ENCODE measurements around the gene SFXN5. TPM values are rescaled to one million over a fixed set of nuclear protein-coding genes. Genes with fewer than 3 reads are reported as not detected.

Gene SFXN5
- total and polyA plus RNA-seq, 2 of the 4 experiments (the other 2 are of a cell fraction), result 8.6 to 17.0 TPM

DNA sequence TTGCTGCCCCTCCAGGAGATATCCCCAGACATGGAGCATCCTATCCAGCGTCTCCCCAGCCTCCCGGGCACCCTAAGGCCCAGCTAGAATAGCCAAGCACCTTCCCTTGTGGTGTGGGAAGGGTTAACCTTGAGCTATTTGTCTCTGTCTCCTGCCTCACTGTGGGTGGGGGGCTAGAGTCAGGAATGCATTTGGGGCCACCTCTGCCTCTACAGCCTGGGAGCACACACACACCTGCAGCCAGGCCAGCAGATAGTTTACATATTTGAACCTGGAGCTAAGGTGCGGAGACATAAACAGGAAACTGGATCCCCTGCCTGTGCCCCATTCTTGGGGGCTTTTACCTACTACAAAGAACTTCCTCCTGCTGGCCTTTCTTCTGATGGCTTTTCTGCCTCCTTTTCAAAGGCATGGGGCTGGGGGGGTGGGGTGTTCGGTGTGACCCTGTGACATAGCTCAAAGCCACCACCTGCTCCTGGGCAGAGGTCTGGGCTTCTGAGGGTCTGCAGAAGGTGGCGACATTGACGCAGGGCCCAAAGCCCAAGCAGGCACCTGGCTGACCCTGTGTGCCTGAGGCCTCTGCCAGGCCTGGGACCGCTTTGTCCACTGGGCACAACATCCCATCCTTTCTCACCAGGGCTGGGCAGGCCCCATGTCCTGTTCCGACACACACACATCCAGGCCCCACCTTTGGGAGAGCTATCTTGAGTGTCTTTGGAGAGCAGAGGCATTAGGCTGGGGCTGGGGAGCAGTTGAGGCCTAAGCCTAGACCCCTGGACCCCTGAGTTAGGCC is 120.0 kb downstream of the SFXN5 start:
- ChIA-PET POLR2A (ENCODE audit: unreplicated experiment) (no interaction called here), CTCF (interaction anchor here (1.4 kb wide), 1 partner anchor 59 kb away, joined by 8 read pairs; no protein-coding TSS in a partner anchor)
- Histone ChIP-seq H2BK5ac (ENCODE audit: low read depth, low read length, poor library complexity, severe bottlenecking) (no peak overlapping the region), H3K4ac (ENCODE audit: low read depth, low read length) (no peak overlapping the region), H2BK20ac (ENCODE audit: low read depth, low read length) (no peak overlapping the region), H4K8ac (ENCODE audit: low read depth in 2 of 2, low read length in 2 of 2) (no peak overlapping the region), H2BK15ac (ENCODE audit: low read depth, low read length) (no peak overlapping the region), H2AK5ac (ENCODE audit: low read depth, low read length) (no peak overlapping the region), H3K79me1 (ENCODE audit: low read depth in 1 of 2, low read length in 2 of 2) (no peaks in the 10 kb centered on the region), H3K18ac (ENCODE audit: low read depth, low read length) (no peak overlapping the region), H4K20me1 (ENCODE audit: insufficient read depth, low read length) (no peaks in the 10 kb centered on the region), H4K91ac (ENCODE audit: insufficient read depth, low read depth, low read length) (no peak overlapping the region), H3K9ac (ENCODE audit: low read depth, low read length) (no peak overlapping the region), H3K27me3 (ENCODE audit: control insufficient read depth, insufficient read depth, low read length) (no peaks in the 10 kb centered on the region), H3K9me3 (ENCODE audit: control insufficient read depth, insufficient read depth, low read length) (no peaks in the 10 kb centered on the region), H3K4me2 (ENCODE audit: low read depth, low read length) (no peak overlapping the region), H2AK9ac (replicated peaks; ENCODE audit: low read depth, low read length, poor library complexity) (no peak overlapping the region), H3K9me1 (ENCODE audit: insufficient read depth, low read length) (peaks cover 3% of the 10 kb centered on the region; the same call in 1 of the 2 replicates), H3K56ac (ENCODE audit: extremely low read depth, insufficient read depth, low read length) (no peak overlapping the region), H4K5ac (ENCODE audit: low read depth, low read length) (no peak overlapping the region), H3K14ac (replicated peaks; ENCODE audit: low read depth, low read length) (no peak overlapping the region), H3K27ac (ENCODE audit: insufficient read depth, low read length) (no peak overlapping the region), H2BK120ac (ENCODE audit: low read depth, low read length) (no peak overlapping the region), H3K4me1 (ENCODE audit: control insufficient read depth, insufficient read depth, low read length) (no peaks in the 10 kb centered on the region), H2AFZ (replicated peaks; ENCODE audit: low read length, poor library complexity) (no peak overlapping the region), H3K36me3 (ENCODE audit: control insufficient read depth, insufficient read depth, low read length) (no peaks in the 10 kb centered on the region; the same call in 1 of the 2 replicates), H3K4me3 (ENCODE audit: insufficient read depth, low read depth, low read length) (no peak overlapping the region), H3K23ac (ENCODE audit: low read depth, low read length) (no peak overlapping the region)
- no CpG with 5 or more reads among the region's 8 CpGs for WGBS, 2 experiments (ENCODE audit: extremely low coverage in 2 of 2, insufficient read length in 1 of 2)
- ATAC-seq (ENCODE audit: low read depth) (no peak), DNase-seq (no peak)
- in situ Hi-C loops (cut with MboI; ENCODE audit: low sequenced_read_pairs) (no loop called here), intact Hi-C loops (cut with micrococcal nuclease) (no loop called here), dilution Hi-C loops (cut with HindIII; ENCODE audit: low sequenced_read_pairs, unreplicated experiment) (no loop called here)
- no TSS peak for BruUV-seq (replicated peaks)
- TF ChIP-seq BHLHE40 (IDR thresholded peaks at IDR 0.05; ENCODE audit: low read depth, low read length) (no peak), MAFK (IDR thresholded peaks at IDR 0.05; ENCODE audit: low read depth, low read length) (no peak), NFE2L2 (IDR thresholded peaks at IDR 0.05; ENCODE audit: low read depth, low read length) (no peak), CHD1 (IDR thresholded peaks at IDR 0.05; ENCODE audit: low read depth, low read length) (no peak), RCOR1 (IDR thresholded peaks at IDR 0.05; ENCODE audit: insufficient replicate concordance, low read length) (no peak), RFX5 (IDR thresholded peaks at IDR 0.05; ENCODE audit: low read depth, low read length) (no peak), FOS (IDR thresholded peaks at IDR 0.05; ENCODE audit: low read depth, low read length) (no peak), POLR2A (IDR thresholded peaks at IDR 0.05; ENCODE audit: low read depth, low read length) (no peak), CEBPB (IDR thresholded peaks at IDR 0.05; ENCODE audit: low read depth, low read length) (no peak), MXI1 (IDR thresholded peaks at IDR 0.05; ENCODE audit: borderline replicate concordance, low read depth, low read length) (no peak), RAD21 (IDR thresholded peaks at IDR 0.05; ENCODE audit: low read length) (no peak), MAZ (IDR thresholded peaks at IDR 0.05; ENCODE audit: borderline replicate concordance, low read depth, low read length) (no peak)
- TF ChIP-seq, protein P1, sequence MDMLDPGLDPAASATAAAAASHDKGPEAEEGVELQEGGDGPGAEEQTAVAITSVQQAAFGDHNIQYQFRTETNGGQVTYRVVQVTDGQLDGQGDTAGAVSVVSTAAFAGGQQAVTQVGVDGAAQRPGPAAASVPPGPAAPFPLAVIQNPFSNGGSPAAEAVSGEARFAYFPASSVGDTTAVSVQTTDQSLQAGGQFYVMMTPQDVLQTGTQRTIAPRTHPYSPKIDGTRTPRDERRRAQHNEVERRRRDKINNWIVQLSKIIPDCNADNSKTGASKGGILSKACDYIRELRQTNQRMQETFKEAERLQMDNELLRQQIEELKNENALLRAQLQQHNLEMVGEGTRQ (IDR thresholded peaks at IDR 0.05; ENCODE audit: low read depth, low read length), result no peak
- TF ChIP-seq, protein P2, sequence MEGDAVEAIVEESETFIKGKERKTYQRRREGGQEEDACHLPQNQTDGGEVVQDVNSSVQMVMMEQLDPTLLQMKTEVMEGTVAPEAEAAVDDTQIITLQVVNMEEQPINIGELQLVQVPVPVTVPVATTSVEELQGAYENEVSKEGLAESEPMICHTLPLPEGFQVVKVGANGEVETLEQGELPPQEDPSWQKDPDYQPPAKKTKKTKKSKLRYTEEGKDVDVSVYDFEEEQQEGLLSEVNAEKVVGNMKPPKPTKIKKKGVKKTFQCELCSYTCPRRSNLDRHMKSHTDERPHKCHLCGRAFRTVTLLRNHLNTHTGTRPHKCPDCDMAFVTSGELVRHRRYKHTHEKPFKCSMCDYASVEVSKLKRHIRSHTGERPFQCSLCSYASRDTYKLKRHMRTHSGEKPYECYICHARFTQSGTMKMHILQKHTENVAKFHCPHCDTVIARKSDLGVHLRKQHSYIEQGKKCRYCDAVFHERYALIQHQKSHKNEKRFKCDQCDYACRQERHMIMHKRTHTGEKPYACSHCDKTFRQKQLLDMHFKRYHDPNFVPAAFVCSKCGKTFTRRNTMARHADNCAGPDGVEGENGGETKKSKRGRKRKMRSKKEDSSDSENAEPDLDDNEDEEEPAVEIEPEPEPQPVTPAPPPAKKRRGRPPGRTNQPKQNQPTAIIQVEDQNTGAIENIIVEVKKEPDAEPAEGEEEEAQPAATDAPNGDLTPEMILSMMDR (conservative IDR thresholded peaks at IDR 0.05; ENCODE audit: low read depth, low read length), result no peak
- TF ChIP-seq, protein P3, sequence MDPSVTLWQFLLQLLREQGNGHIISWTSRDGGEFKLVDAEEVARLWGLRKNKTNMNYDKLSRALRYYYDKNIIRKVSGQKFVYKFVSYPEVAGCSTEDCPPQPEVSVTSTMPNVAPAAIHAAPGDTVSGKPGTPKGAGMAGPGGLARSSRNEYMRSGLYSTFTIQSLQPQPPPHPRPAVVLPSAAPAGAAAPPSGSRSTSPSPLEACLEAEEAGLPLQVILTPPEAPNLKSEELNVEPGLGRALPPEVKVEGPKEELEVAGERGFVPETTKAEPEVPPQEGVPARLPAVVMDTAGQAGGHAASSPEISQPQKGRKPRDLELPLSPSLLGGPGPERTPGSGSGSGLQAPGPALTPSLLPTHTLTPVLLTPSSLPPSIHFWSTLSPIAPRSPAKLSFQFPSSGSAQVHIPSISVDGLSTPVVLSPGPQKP (IDR thresholded peaks at IDR 0.05; ENCODE audit: borderline replicate concordance, low read depth, low read length), result no peak

Data from IMR-90 (cell line).